ENCODE results near the gene HBD.
"Not testable (repeated sequence)": the region's sequence is repeated elsewhere in the genome, so short reads cannot be mapped to it uniquely, and the experiment has no call there.

Gene HBD

DNA sequence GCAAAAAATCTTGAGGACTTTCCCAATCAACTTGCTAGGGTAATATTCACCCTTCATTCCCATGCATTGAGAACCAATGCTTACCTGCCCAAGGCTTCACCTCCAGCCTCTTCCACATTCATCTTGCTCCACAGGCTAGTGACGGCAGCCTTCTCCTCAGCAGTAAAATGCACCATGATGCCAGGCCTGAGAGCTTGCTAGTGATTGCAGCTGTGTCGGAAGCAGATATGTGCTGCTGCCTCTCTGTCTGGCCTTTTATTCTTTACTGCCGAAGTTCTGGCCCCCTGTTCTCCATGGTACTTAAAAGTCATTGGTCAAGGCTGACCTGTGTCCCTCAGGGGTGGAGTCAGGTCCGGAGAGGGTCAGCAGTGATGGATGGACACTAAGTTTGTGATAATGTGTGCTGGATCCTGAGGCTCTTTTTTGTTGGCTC is 35.4 kb upstream of the HBD start, which contains the start of gene HBE1:
HBE1 (minus strand) TSS at position 231 of the 433 bp plus-strand sequence; CDS start at position 176, 55 bp downstream.
- H3K27me3 ChIP-seq (ENCODE audit: control insufficient read depth, insufficient read depth, low read length): no peaks in the 10 kb centered on the region
- H3K27ac ChIP-seq (ENCODE audit: low read depth, low read length): no peak within 1 kb of the TSS
- H3K36me3 ChIP-seq (ENCODE audit: control insufficient read depth, insufficient read depth, low read length): no peaks in the 10 kb centered on the region
- H3K4me3 ChIP-seq (ENCODE audit: low read length): no peak within 1 kb of the TSS
- no peak within 1 kb of the TSS for H3K9ac ChIP-seq (ENCODE audit: low read length)
- H3K4me1 ChIP-seq (ENCODE audit: control insufficient read depth, insufficient read depth, low read length): no peaks in the 10 kb centered on the region

GRCh38 chr11:5267033-5267563 is 32.8 kb upstream of the HBD start:
- Histone ChIP-seq H3K9ac (ENCODE audit: low read length) (no peak overlapping the region), H3K27ac (ENCODE audit: low read depth, low read length) (no peak overlapping the region), H3K4me3 (ENCODE audit: low read length) (no peak overlapping the region), H3K4me1 (ENCODE audit: control insufficient read depth, insufficient read depth, low read length) (no peaks in the 10 kb centered on the region), H3K27me3 (ENCODE audit: control insufficient read depth, insufficient read depth, low read length) (no peaks in the 10 kb centered on the region), H3K36me3 (ENCODE audit: control insufficient read depth, insufficient read depth, low read length) (no peaks in the 10 kb centered on the region)

- no peak overlapping the region for H3K27ac ChIP-seq (ENCODE audit: low read depth, low read length)
- no peaks in the 10 kb centered on the region for H3K4me1 ChIP-seq (ENCODE audit: control insufficient read depth, insufficient read depth, low read length)
- H3K9ac ChIP-seq (ENCODE audit: low read length): no peak overlapping the region
- H3K4me3 ChIP-seq (ENCODE audit: low read length): no peak overlapping the region
- H3K36me3 ChIP-seq (ENCODE audit: control insufficient read depth, insufficient read depth, low read length): no peaks in the 10 kb centered on the region
- no peaks in the 10 kb centered on the region for H3K27me3 ChIP-seq (ENCODE audit: control insufficient read depth, insufficient read depth, low read length)
Observed at GRCh38 chr11:5266609-5267008, 32.3 kb upstream of the HBD start.

- Histone ChIP-seq H3K27ac (ENCODE audit: low read depth, low read length) (no peak overlapping the region), H3K27me3 (ENCODE audit: control insufficient read depth, insufficient read depth, low read length) (no peaks in the 10 kb centered on the region), H3K9ac (ENCODE audit: low read length) (no peak overlapping the region), H3K36me3 (ENCODE audit: control insufficient read depth, insufficient read depth, low read length) (no peaks in the 10 kb centered on the region), H3K4me3 (ENCODE audit: low read length) (no peak overlapping the region), H3K4me1 (ENCODE audit: control insufficient read depth, insufficient read depth, low read length) (no peaks in the 10 kb centered on the region)
Observed at GRCh38 chr11:5265832-5266231, 31.5 kb upstream of the HBD start.

- no peak overlapping the region for H3K27ac ChIP-seq (ENCODE audit: low read depth, low read length)
- H3K36me3 ChIP-seq (ENCODE audit: control insufficient read depth, insufficient read depth, low read length): no peaks in the 10 kb centered on the region
- no peak overlapping the region for H3K9ac ChIP-seq (ENCODE audit: low read length)
- H3K4me3 ChIP-seq (ENCODE audit: low read length): no peak overlapping the region
- no peaks in the 10 kb centered on the region for H3K27me3 ChIP-seq (ENCODE audit: control insufficient read depth, insufficient read depth, low read length)
- no peaks in the 10 kb centered on the region for H3K4me1 ChIP-seq (ENCODE audit: control insufficient read depth, insufficient read depth, low read length)
Observed at GRCh38 chr11:5258543-5259262, 24.4 kb upstream of the HBD start.

- no peaks in the 10 kb centered on the region for H3K4me1 ChIP-seq (ENCODE audit: control insufficient read depth, insufficient read depth, low read length)
- H3K27me3 ChIP-seq (ENCODE audit: control insufficient read depth, insufficient read depth, low read length): no peaks in the 10 kb centered on the region
- no peak overlapping the region for H3K27ac ChIP-seq (ENCODE audit: low read depth, low read length)
- no peaks in the 10 kb centered on the region for H3K36me3 ChIP-seq (ENCODE audit: control insufficient read depth, insufficient read depth, low read length)
- no peak overlapping the region for H3K9ac ChIP-seq (ENCODE audit: low read length)
- no peak overlapping the region for H3K4me3 ChIP-seq (ENCODE audit: low read length)
Observed at GRCh38 chr11:5257296-5257695, 23.0 kb upstream of the HBD start.

DNA sequence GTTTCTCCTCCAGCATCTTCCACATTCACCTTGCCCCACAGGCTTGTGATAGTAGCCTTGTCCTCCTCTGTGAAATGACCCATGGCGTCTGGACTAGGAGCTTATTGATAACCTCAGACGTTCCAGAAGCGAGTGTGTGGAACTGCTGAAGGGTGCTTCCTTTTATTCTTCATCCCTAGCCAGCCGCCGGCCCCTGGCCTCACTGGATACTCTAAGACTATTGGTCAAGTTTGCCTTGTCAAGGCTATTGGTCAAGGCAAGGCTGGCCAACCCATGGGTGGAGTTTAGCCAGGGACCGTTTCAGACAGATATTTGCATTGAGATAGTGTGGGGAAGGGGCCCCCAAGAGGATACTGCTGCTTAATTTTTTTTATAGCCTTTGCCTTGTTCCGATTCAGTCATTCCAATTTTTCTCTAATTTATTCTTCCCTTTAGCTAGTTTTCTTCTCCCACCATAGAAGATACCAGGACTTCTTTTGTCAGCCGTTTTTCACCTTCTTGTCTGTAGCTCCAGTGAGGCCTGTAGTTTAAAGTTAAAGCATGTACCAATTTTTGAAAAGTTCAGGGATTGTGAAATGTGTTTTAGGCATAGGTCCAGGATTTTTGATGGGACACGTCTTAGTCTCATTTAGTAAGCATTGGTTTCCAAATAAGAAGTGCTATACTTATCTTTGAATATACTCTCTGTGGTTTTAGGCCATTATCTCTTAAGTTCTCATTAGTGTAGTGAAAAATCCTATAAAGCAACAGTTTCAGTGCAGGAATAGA is 20.5 kb upstream of the HBD start, which contains the start of gene HBG2:
HBG2 (minus strand) TSS at position 136 of the 768 bp plus-strand sequence; CDS start at position 83, 53 bp downstream.
- not testable (repeated sequence) for H3K36me3 ChIP-seq (ENCODE audit: control insufficient read depth, insufficient read depth, low read length); H3K4me1 ChIP-seq (ENCODE audit: control insufficient read depth, insufficient read depth, low read length); H3K27ac ChIP-seq (ENCODE audit: low read depth, low read length); H3K4me3 ChIP-seq (ENCODE audit: low read length); H3K9ac ChIP-seq (ENCODE audit: low read length); H3K27me3 ChIP-seq (ENCODE audit: control insufficient read depth, insufficient read depth, low read length)

- not testable (repeated sequence) for H3K36me3 ChIP-seq (ENCODE audit: control insufficient read depth, insufficient read depth, low read length); H3K4me1 ChIP-seq (ENCODE audit: control insufficient read depth, insufficient read depth, low read length); H3K27ac ChIP-seq (ENCODE audit: low read depth, low read length); H3K27me3 ChIP-seq (ENCODE audit: control insufficient read depth, insufficient read depth, low read length); H3K4me3 ChIP-seq (ENCODE audit: low read length); H3K9ac ChIP-seq (ENCODE audit: low read length)
Observed at GRCh38 chr11:5254023-5254422, 19.7 kb upstream of the HBD start.

- H3K27me3 ChIP-seq (ENCODE audit: control insufficient read depth, insufficient read depth, low read length); H3K4me3 ChIP-seq (ENCODE audit: low read length); H3K36me3 ChIP-seq (ENCODE audit: control insufficient read depth, insufficient read depth, low read length); H3K27ac ChIP-seq (ENCODE audit: low read depth, low read length); H3K9ac ChIP-seq (ENCODE audit: low read length); H3K4me1 ChIP-seq (ENCODE audit: control insufficient read depth, insufficient read depth, low read length): not testable (repeated sequence)
Observed at GRCh38 chr11:5253440-5253839, 19.2 kb upstream of the HBD start.

DNA sequence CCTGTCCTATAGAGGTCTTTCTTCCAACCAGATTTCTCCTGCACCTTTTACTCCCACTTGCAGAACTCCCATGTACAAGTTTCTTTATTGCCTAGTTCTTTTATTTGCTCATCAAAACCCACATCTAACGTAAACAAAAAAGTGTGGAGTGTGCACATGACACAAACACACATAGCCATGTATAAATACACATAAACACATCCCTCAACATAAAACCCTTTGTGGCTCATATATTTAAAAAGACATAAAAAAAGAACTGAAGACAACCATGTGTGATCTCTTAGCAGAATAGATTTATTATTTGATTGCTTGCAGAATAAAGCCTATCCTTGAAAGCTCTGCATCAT is 18.6 kb upstream of the HBD start:
- Histone ChIP-seq H3K4me1 (ENCODE audit: control insufficient read depth, insufficient read depth, low read length) (no peaks in the 10 kb centered on the region), H3K27ac (ENCODE audit: low read depth, low read length) (no peak overlapping the region), H3K9ac (ENCODE audit: low read length) (no peak overlapping the region), H3K36me3 (ENCODE audit: control insufficient read depth, insufficient read depth, low read length) (no peaks in the 10 kb centered on the region), H3K27me3 (ENCODE audit: control insufficient read depth, insufficient read depth, low read length) (no peaks in the 10 kb centered on the region), H3K4me3 (ENCODE audit: low read length) (no peak overlapping the region)

DNA sequence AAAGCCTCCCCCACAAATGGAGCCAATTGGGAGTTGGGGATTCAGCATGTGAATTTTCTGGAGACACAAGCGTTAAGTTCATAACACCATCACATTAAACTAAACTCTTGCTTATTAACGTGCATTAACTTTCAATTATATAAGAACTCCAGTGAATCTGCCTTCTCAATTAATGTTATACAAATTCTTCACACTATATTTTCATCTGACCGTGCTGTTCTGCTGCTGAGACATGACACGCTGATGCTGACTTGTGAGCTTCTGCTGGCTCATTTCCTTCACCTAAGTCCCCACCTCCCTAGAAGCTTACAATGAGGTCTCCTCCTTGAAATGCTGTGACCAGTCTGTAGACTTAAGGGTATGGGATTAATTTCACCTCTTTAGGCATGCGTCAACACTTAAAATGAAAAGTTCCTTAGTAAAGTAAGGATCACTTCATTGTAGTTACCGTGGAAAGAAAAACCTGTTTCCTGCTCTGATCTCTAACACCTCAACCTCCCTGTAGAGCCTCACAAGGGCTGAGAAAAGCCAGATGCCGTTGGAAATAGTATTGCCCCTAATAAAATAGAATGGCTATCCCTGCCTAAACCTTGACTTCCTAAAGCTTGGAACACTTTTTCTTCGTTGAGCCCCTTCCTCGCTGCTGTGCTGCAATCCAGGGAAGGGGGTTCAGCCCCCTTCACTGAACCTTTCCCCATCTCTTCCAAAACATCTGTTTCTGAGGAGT is 18.1 kb upstream of the HBD start:
- no peaks in the 10 kb centered on the region for H3K4me1 ChIP-seq (ENCODE audit: control insufficient read depth, insufficient read depth, low read length)
- H3K27me3 ChIP-seq (ENCODE audit: control insufficient read depth, insufficient read depth, low read length): no peaks in the 10 kb centered on the region
- H3K36me3 ChIP-seq (ENCODE audit: control insufficient read depth, insufficient read depth, low read length): no peaks in the 10 kb centered on the region
- no peak overlapping the region for H3K27ac ChIP-seq (ENCODE audit: low read depth, low read length)
- H3K4me3 ChIP-seq (ENCODE audit: low read length): no peak overlapping the region
- H3K9ac ChIP-seq (ENCODE audit: low read length): no peak overlapping the region

DNA sequence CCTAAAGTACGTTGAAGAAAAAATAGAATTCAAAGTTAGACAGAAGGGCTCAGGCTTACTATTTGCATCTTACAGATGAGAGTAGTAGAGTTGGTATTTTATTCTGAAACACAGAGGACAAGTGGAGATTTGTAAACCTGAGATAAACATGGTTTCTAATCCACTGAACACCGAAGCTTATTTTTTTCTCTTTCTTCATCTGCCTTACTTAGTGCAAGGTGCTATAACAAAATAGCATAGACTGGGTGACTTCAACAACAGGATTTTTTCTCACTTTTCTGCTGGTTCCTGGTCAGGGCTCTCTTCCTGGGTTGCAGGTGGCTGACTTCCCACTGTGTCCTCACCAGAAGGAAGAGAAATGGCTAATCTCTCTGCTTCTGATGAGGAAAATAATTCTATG is 17.5 kb upstream of the HBD start:
- no peaks in the 10 kb centered on the region for H3K36me3 ChIP-seq (ENCODE audit: control insufficient read depth, insufficient read depth, low read length)
- H3K27ac ChIP-seq (ENCODE audit: low read depth, low read length): no peak overlapping the region

More for the DNA sequence above, 17.5 kb upstream of the HBD start:
- H3K4me3 ChIP-seq (ENCODE audit: low read length): no peak overlapping the region
- no peaks in the 10 kb centered on the region for H3K27me3 ChIP-seq (ENCODE audit: control insufficient read depth, insufficient read depth, low read length)
- no peaks in the 10 kb centered on the region for H3K4me1 ChIP-seq (ENCODE audit: control insufficient read depth, insufficient read depth, low read length)
- no peak overlapping the region for H3K9ac ChIP-seq (ENCODE audit: low read length)
